IPS-15b (cell line): Measurements from ENCODE around the gene ARID3C.

Source experiments
- H3K27me3 ChIP-seq: one replicate; pipeline ENCODE4 v1.6.1; 2013; ENCODE audit warnings: low read length; ENCODE audit not compliant: control insufficient read depth, insufficient read depth
- H3K36me3 ChIP-seq: one replicate; pipeline ENCODE4 v1.6.1; 2013; ENCODE audit warnings: low read length; ENCODE audit not compliant: control insufficient read depth, insufficient read depth
- H3K4me1 ChIP-seq: one replicate; pipeline ENCODE4 v1.6.1; 2013; ENCODE audit warnings: mild to moderate bottlenecking, low read length; ENCODE audit not compliant: control insufficient read depth, insufficient read depth
- H3K4me3 ChIP-seq: one replicate; pipeline ENCODE4 v1.5.1; 2013; ENCODE audit warnings: low read depth, low read length
- H3K9ac ChIP-seq: one replicate; pipeline ENCODE4 v1.6.1; 2013; ENCODE audit warnings: low read depth, mild to moderate bottlenecking, low read length
- H3K9me3 ChIP-seq: one replicate; pipeline ENCODE4 v1.6.1; 2013; ENCODE audit warnings: mild to moderate bottlenecking, low read length; ENCODE audit not compliant: control insufficient read depth, insufficient read depth

Gene ARID3C

GRCh38 chr9:34601937-34602573, 26.8 kb downstream of the ARID3C start:
- Histone ChIP-seq H3K4me3 (no peak overlapping the region), H3K36me3 (no peaks in the 10 kb centered on the region), H3K9ac (no peak overlapping the region), H3K9me3 (no peaks in the 10 kb centered on the region), H3K4me1 (no peaks in the 10 kb centered on the region), H3K27me3 (peaks cover 7% of the 10 kb centered on the region)

- H3K9me3 ChIP-seq: no peaks in the 10 kb centered on the region
- no peak overlapping the region for H3K4me3 ChIP-seq
- no peak overlapping the region for H3K9ac ChIP-seq
- H3K4me1 ChIP-seq: no peaks in the 10 kb centered on the region
- no peaks in the 10 kb centered on the region for H3K36me3 ChIP-seq
- H3K27me3 ChIP-seq: peaks cover 6% of the 10 kb centered on the region
Measured at GRCh38 chr9:34600908-34601307, 28.0 kb downstream of the ARID3C start.

GRCh38 chr9:34599546-34599945, 29.3 kb downstream of the ARID3C start:
- Histone ChIP-seq H3K4me1 (no peaks in the 10 kb centered on the region), H3K4me3 (no peak overlapping the region), H3K36me3 (no peaks in the 10 kb centered on the region), H3K9ac (no peak overlapping the region), H3K9me3 (no peaks in the 10 kb centered on the region), H3K27me3 (peaks cover 6% of the 10 kb centered on the region)

GRCh38 chr9:34594177-34594576, 34.7 kb downstream of the ARID3C start:
- peaks cover 9% of the 10 kb centered on the region for H3K4me1 ChIP-seq
- peaks cover 47% of the 10 kb centered on the region for H3K27me3 ChIP-seq
- no peaks in the 10 kb centered on the region for H3K36me3 ChIP-seq
- no peak overlapping the region for H3K4me3 ChIP-seq
- H3K9me3 ChIP-seq: no peaks in the 10 kb centered on the region
- H3K9ac ChIP-seq: no peak overlapping the region

- no peaks in the 10 kb centered on the region for H3K36me3 ChIP-seq
- no peaks in the 10 kb centered on the region for H3K9me3 ChIP-seq
- no peak overlapping the region for H3K9ac ChIP-seq
- peaks cover 59% of the 10 kb centered on the region for H3K27me3 ChIP-seq
- peaks cover 14% of the 10 kb centered on the region for H3K4me1 ChIP-seq
- H3K4me3 ChIP-seq: peak overlapping the region; percentile 39
Measured at GRCh38 chr9:34592895-34593601, 35.8 kb downstream of the ARID3C start.

- H3K4me1 ChIP-seq: peaks cover 14% of the 10 kb centered on the region
- H3K27me3 ChIP-seq: peaks cover 67% of the 10 kb centered on the region
- H3K4me3 ChIP-seq: peak overlapping the region; percentile 39
- no peak overlapping the region for H3K9ac ChIP-seq
- no peaks in the 10 kb centered on the region for H3K36me3 ChIP-seq
- no peaks in the 10 kb centered on the region for H3K9me3 ChIP-seq
Measured at GRCh38 chr9:34591917-34592866, 36.7 kb downstream of the ARID3C start.

- Histone ChIP-seq H3K9ac (no peak overlapping the region), H3K36me3 (no peaks in the 10 kb centered on the region), H3K9me3 (no peaks in the 10 kb centered on the region), H3K4me1 (peaks cover 18% of the 10 kb centered on the region), H3K4me3 (peak overlapping the region; percentile 58), H3K27me3 (peaks cover 75% of the 10 kb centered on the region)
Measured at GRCh38 chr9:34591248-34591916, 37.5 kb downstream of the ARID3C start.

GRCh38 chr9:34590381-34591247, 38.3 kb downstream of the ARID3C start:
- peak overlapping the region; percentile 37 for H3K9ac ChIP-seq
- peak overlapping the region; percentile 58 for H3K4me3 ChIP-seq
- peaks cover 80% of the 10 kb centered on the region for H3K27me3 ChIP-seq
- H3K9me3 ChIP-seq: no peaks in the 10 kb centered on the region
- H3K4me1 ChIP-seq: peaks cover 25% of the 10 kb centered on the region
- no peaks in the 10 kb centered on the region for H3K36me3 ChIP-seq

GRCh38 chr9:34589636-34590380, 39.1 kb downstream of the ARID3C start, which contains the start of gene CNTFR:
Gene CNTFR, minus strand, starts transcription at chr9:34589724. Its CDS starts 20,743 bp downstream, at chr9:34568981.
- Histone ChIP-seq H3K4me3 (peak within 1 kb of the TSS; percentile 61), H3K27me3 (peaks cover 87% of the 10 kb centered on the region), H3K9me3 (no peaks in the 10 kb centered on the region), H3K36me3 (no peaks in the 10 kb centered on the region), H3K4me1 (peaks cover 33% of the 10 kb centered on the region), H3K9ac (peak within 1 kb of the TSS; percentile 37)
